ENCODE results near the gene ATP5IF1. TPM values are rescaled to one million over a fixed set of nuclear protein-coding genes. Genes with fewer than 3 reads are reported as not detected.

Gene ATP5IF1
- total RNA-seq, 1 experiment from 2014 or later = 169 TPM

- H3K27ac ChIP-seq (ENCODE audit: low read depth, low read length) = no peak overlapping the region
- H3K79me2 ChIP-seq (ENCODE audit: insufficient read depth, low read length) = no peaks in the 10 kb centered on the region
- intact Hi-C loops (cut with micrococcal nuclease) = no loop called here
- no peaks in the 10 kb centered on the region for H4K20me1 ChIP-seq (ENCODE audit: insufficient read depth)
- no peak for TF ChIP-seq RAD21 (IDR thresholded peaks at IDR 0.05; ENCODE audit: low read depth)
- TF ChIP-seq REST (IDR thresholded peaks at IDR 0.05; ENCODE audit: low read depth) = no peak
- no peak for TF ChIP-seq EZH2phosphoT487 (IDR thresholded peaks at IDR 0.05; ENCODE audit: borderline replicate concordance)
- no peak for TF ChIP-seq TCF7L2 (IDR thresholded peaks at IDR 0.05; ENCODE audit: borderline replicate concordance, extremely low read depth, insufficient read depth, insufficient read length)
- TF ChIP-seq CEBPB (IDR thresholded peaks at IDR 0.05; ENCODE audit: low read depth) = no peak
- TF ChIP-seq ZNF274 (IDR thresholded peaks at IDR 0.05; ENCODE audit: low read depth, low read length) = no peak
- TF ChIP-seq JUND (IDR thresholded peaks at IDR 0.05) = no peak
- TF ChIP-seq CBX3 (IDR thresholded peaks at IDR 0.05; ENCODE audit: low read depth) = no peak
- TF ChIP-seq, protein P1, sequence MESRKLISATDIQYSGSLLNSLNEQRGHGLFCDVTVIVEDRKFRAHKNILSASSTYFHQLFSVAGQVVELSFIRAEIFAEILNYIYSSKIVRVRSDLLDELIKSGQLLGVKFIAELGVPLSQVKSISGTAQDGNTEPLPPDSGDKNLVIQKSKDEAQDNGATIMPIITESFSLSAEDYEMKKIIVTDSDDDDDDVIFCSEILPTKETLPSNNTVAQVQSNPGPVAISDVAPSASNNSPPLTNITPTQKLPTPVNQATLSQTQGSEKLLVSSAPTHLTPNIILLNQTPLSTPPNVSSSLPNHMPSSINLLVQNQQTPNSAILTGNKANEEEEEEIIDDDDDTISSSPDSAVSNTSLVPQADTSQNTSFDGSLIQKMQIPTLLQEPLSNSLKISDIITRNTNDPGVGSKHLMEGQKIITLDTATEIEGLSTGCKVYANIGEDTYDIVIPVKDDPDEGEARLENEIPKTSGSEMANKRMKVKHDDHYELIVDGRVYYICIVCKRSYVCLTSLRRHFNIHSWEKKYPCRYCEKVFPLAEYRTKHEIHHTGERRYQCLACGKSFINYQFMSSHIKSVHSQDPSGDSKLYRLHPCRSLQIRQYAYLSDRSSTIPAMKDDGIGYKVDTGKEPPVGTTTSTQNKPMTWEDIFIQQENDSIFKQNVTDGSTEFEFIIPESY (IDR thresholded peaks at IDR 0.05; ENCODE audit: extremely low read depth, insufficient replicate concordance, low read length) = no peak
- no peak for TF ChIP-seq POLR2A (IDR thresholded peaks at IDR 0.05; ENCODE audit: borderline replicate concordance, extremely low read depth, insufficient read depth, insufficient read length)
- no peaks in the 10 kb centered on the region for H3K9me3 ChIP-seq (ENCODE audit: control insufficient read depth in 1 of 2, insufficient read depth in 1 of 2, low read depth in 1 of 2, low read length in 2 of 2)
- no peak for DNase-seq (ENCODE audit: low read depth, low spot score)
- H3K36me3 ChIP-seq (ENCODE audit: control insufficient read depth in 1 of 2, insufficient read depth in 2 of 2, low read length in 2 of 2) = peaks cover 8 to 25% of the 10 kb centered on the region in 2 experiments; a peak in 3 of 4 replicates
- no peak for ATAC-seq
- no peak overlapping the region for H2AFZ ChIP-seq (ENCODE audit: low read depth, low read length, poor library complexity, severe bottlenecking)
- RAD21 ChIA-PET (ENCODE audit: low non-redundant PET in 1 of 2, low total read pairs in 2 of 2, uncharacterized antibody in 2 of 2, unreplicated experiment in 2 of 2) = no interaction called here
- H3K4me2 ChIP-seq (ENCODE audit: low read length) = no peak overlapping the region
- POLR2A ChIA-PET = interaction anchor here (1.4 kb wide), 1 partner anchor 13 kb away, joined by 5 read pairs; no protein-coding TSS in a partner anchor
- H3K27me3 ChIP-seq (ENCODE audit: insufficient read depth, low read length) = no peaks in the 10 kb centered on the region
- H3K9ac ChIP-seq (ENCODE audit: low read length) = no peak overlapping the region
- CTCF ChIA-PET = no interaction called here
- no peaks in the 10 kb centered on the region for H3K9me2 ChIP-seq (ENCODE audit: insufficient read depth)
- BruUV-seq (replicated peaks) = no TSS peak
- no peaks in the 10 kb centered on the region for H3K4me1 ChIP-seq (ENCODE audit: control insufficient read depth in 1 of 2, insufficient read depth in 2 of 2, low read length in 2 of 2)
- H3K4me3 ChIP-seq (replicated peaks in 1 of 2; ENCODE audit: low read depth in 1 of 2, low read length in 2 of 2) = no peak overlapping the region
Observed at GRCh38 chr1:28278763-28279162, 42.8 kb downstream of the ATP5IF1 start.
